Mesendoderm (in vitro differentiated cells): ENCODE data around the gene THAP8.

Source experiments
- DNase-seq: peaks from one replicate; pipeline ENCODE4 v3.0.0; 2013
- H2AK5ac ChIP-seq: 2 replicates; pipeline ENCODE4 v1.6.1; 2013; ENCODE audit warnings: low read length, inconsistent platforms
- H2BK120ac ChIP-seq: 2 replicates; pipeline ENCODE4 v1.6.1; 2013; ENCODE audit warnings: low read depth, mild to moderate bottlenecking, low read length, moderate library complexity, mixed read lengths
- H2BK15ac ChIP-seq: replicated peaks from 2 replicates; pipeline ENCODE4 v1.6.1; 2013; ENCODE audit warnings: low read depth, mild to moderate bottlenecking, moderate library complexity
- H2BK5ac ChIP-seq: 2 replicates; pipeline ENCODE4 v1.6.1; 2013; ENCODE audit warnings: low read length, inconsistent platforms
- H3K18ac ChIP-seq: 2 replicates; pipeline ENCODE4 v1.6.1; 2013; ENCODE audit warnings: mild to moderate bottlenecking, low read length, mixed read lengths
- H3K23ac ChIP-seq: one replicate; pipeline ENCODE4 v1.6.1; 2013; ENCODE audit warnings: low read length
- H3K27ac ChIP-seq: 2 replicates; pipeline ENCODE4 v1.5.1; 2013; ENCODE audit warnings: low read depth, mild to moderate bottlenecking, inconsistent platforms, low read length, moderate library complexity
- H3K27me3 ChIP-seq: 2 replicates; pipeline ENCODE4 v1.6.1; 2013; ENCODE audit warnings: low read length, control low read depth, mild to moderate bottlenecking, inconsistent platforms; ENCODE audit not compliant: insufficient read depth, poor library complexity
- H3K36me3 ChIP-seq: 2 replicates; pipeline ENCODE4 v1.6.1; 2013; ENCODE audit warnings: low read length, inconsistent platforms; ENCODE audit not compliant: control insufficient read depth, insufficient read depth
- H3K4ac ChIP-seq: one replicate; pipeline ENCODE4 v1.6.1; 2013; ENCODE audit warnings: low read depth, mild to moderate bottlenecking, low read length, moderate library complexity
- H3K4me1 ChIP-seq: 2 replicates; pipeline ENCODE4 v1.6.1; 2013; ENCODE audit warnings: low read depth, low read length, inconsistent platforms; ENCODE audit not compliant: control insufficient read depth
- H3K4me2 ChIP-seq: 2 replicates; pipeline ENCODE4 v1.6.1; 2013; ENCODE audit warnings: low read length
- H3K4me3 ChIP-seq: 2 replicates; pipeline ENCODE4 v1.5.1; 2013; ENCODE audit warnings: mild to moderate bottlenecking, low read length
- H3K56ac ChIP-seq: one replicate; pipeline ENCODE4 v1.6.1; 2013; ENCODE audit warnings: low read length
- H3K79me1 ChIP-seq: 2 replicates; pipeline ENCODE4 v1.6.1; 2013; ENCODE audit warnings: low read length, inconsistent platforms
- H3K79me2 ChIP-seq: 2 replicates; pipeline ENCODE4 v1.6.1; 2013; ENCODE audit warnings: mild to moderate bottlenecking, low read length; ENCODE audit not compliant: control insufficient read depth, insufficient read depth
- H3K9ac ChIP-seq: 2 replicates; pipeline ENCODE4 v1.6.1; 2013; ENCODE audit warnings: low read length, inconsistent platforms
- H4K5ac ChIP-seq: one replicate; pipeline ENCODE4 v1.6.1; 2013; ENCODE audit warnings: low read length
- H4K8ac ChIP-seq: one replicate; pipeline ENCODE4 v1.6.1; 2013; ENCODE audit warnings: low read depth, mild to moderate bottlenecking, control low read depth, low read length, moderate library complexity
- WGBS: extraction: QIAGEN DNeasy Blood & Tissue Kit; methylation state at CpG from one replicate; pipeline ENCODE4 v1.1.7; 2013; ENCODE audit warnings: low lambda C conversion rate, missing lambda C conversion rate; ENCODE audit not compliant: insufficient coverage; ENCODE audit errors: extremely low coverage; 5-methylcytosine and 5-hydroxymethylcytosine counted together

THAP8 gene

GRCh38 chr19:35988824-35989223 lies 65.3 kb downstream of the THAP8 start:
- Histone ChIP-seq H2BK120ac (no peak overlapping the region), H3K18ac (no peak overlapping the region), H2BK15ac (no peak overlapping the region), H3K4me3 (no peak overlapping the region), H3K27ac (no peak overlapping the region), H4K8ac (no peak overlapping the region), H2AK5ac (no peak overlapping the region), H3K27me3 (no peaks in the 10 kb centered on the region), H3K4me2 (no peak overlapping the region), H3K56ac (no peak overlapping the region), H3K4me1 (no peaks in the 10 kb centered on the region), H3K4ac (no peak overlapping the region), H3K79me2 (no peaks in the 10 kb centered on the region), H3K36me3 (no peaks in the 10 kb centered on the region), H3K23ac (no peak overlapping the region), H4K5ac (no peak overlapping the region), H3K79me1 (no peaks in the 10 kb centered on the region), H2BK5ac (no peak overlapping the region), H3K9ac (no peak overlapping the region)
- no peak for DNase-seq
- no CpG with 5 or more reads among the region's 3 CpGs for WGBS

- Histone ChIP-seq H3K79me1 (no peaks in the 10 kb centered on the region), H3K56ac (no peak overlapping the region), H3K4ac (no peak overlapping the region), H4K8ac (no peak overlapping the region), H3K4me1 (no peaks in the 10 kb centered on the region), H3K79me2 (no peaks in the 10 kb centered on the region), H3K36me3 (no peaks in the 10 kb centered on the region), H3K27me3 (no peaks in the 10 kb centered on the region), H3K9ac (no peak overlapping the region), H4K5ac (no peak overlapping the region), H2AK5ac (no peak overlapping the region), H3K18ac (no peak overlapping the region), H3K4me3 (no peak overlapping the region), H2BK120ac (no peak overlapping the region), H3K4me2 (no peak overlapping the region), H2BK15ac (no peak overlapping the region), H3K27ac (no peak overlapping the region), H2BK5ac (no peak overlapping the region), H3K23ac (no peak overlapping the region)
- DNase-seq, result no peak
- no CpG with 5 or more reads among the region's 8 CpGs for WGBS
Measured at GRCh38 chr19:35987571-35987896, 66.6 kb downstream of the THAP8 start.

- Histone ChIP-seq H2BK15ac (no peak overlapping the region), H3K4me1 (no peaks in the 10 kb centered on the region), H2BK120ac (no peak overlapping the region), H3K56ac (peak overlapping the region; percentile 47), H3K79me2 (no peaks in the 10 kb centered on the region), H3K23ac (no peak overlapping the region), H3K18ac (no peak overlapping the region), H3K27me3 (no peaks in the 10 kb centered on the region), H4K5ac (no peak overlapping the region), H2AK5ac (no peak overlapping the region), H3K4me2 (peak overlapping the region; percentile 21), H3K79me1 (no peaks in the 10 kb centered on the region), H4K8ac (no peak overlapping the region), H2BK5ac (no peak overlapping the region), H3K36me3 (no peaks in the 10 kb centered on the region), H3K27ac (no peak overlapping the region), H3K4ac (no peak overlapping the region), H3K4me3 (no peak overlapping the region), H3K9ac (no peak overlapping the region)
- DNase-seq, result peak; percentile 59
- WGBS, result no CpG with 5 or more reads among the region's 54 CpGs
Measured at GRCh38 chr19:35986664-35987570, 67.2 kb downstream of the THAP8 start.

- no peak overlapping the region for H3K4me2 ChIP-seq
- H2BK5ac ChIP-seq, result no peak overlapping the region
- H3K9ac ChIP-seq, result no peak overlapping the region
- H3K27ac ChIP-seq, result no peak overlapping the region
- H4K5ac ChIP-seq, result no peak overlapping the region
- H3K4me1 ChIP-seq, result no peaks in the 10 kb centered on the region
- no peak overlapping the region for H3K4me3 ChIP-seq
- no peak overlapping the region for H3K18ac ChIP-seq
- no peaks in the 10 kb centered on the region for H3K27me3 ChIP-seq
- no peak overlapping the region for H3K4ac ChIP-seq
- no peak overlapping the region for H2BK15ac ChIP-seq
- no peak overlapping the region for H3K23ac ChIP-seq
- no peaks in the 10 kb centered on the region for H3K79me2 ChIP-seq
- H3K56ac ChIP-seq, result no peak overlapping the region
- DNase-seq, result no peak
- no peaks in the 10 kb centered on the region for H3K36me3 ChIP-seq
- no peak overlapping the region for H2AK5ac ChIP-seq
- no peak overlapping the region for H4K8ac ChIP-seq
- no CpG with 5 or more reads among the region's 5 CpGs for WGBS
- H3K79me1 ChIP-seq, result no peaks in the 10 kb centered on the region
- no peak overlapping the region for H2BK120ac ChIP-seq
Measured at GRCh38 chr19:35986111-35986510, 68.0 kb downstream of the THAP8 start.
